Measurements from ENCODE around the gene MAN2A2.
"Not testable (repeated sequence)": the region's sequence is repeated elsewhere in the genome, so short reads cannot be mapped to it uniquely, and the experiment has no call there.

The MAN2A2 gene

DNA sequence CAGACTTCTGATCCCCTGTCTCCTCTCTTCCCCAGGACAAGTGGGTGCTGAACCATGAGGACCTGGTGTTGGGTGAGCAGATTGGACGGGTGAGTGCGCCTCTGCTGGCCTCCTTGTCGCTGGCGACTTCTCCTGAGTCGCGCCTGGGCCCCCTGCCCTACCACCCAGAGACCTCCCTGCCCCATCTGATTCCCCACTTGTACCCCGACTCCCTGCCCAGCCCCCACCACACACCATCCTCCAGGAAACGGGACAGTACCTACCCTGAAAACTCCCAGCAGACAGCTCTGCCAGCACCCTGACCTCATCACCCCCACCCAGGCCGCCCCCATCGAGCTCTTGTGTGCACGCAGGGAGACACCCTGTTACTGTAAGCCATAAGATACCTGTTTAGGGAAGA is 11.1 kb upstream of the MAN2A2 start:
- Histone ChIP-seq H3K4me3 (ENCODE audit: low read depth in 1 of 2, low read length in 2 of 2) (no peak overlapping the region), H3K9ac (ENCODE audit: low read depth in 1 of 2, low read length in 2 of 2) (no peak overlapping the region), H3K27ac (ENCODE audit: low read depth, low read length) (no peak overlapping the region), H3K4me1 (ENCODE audit: control insufficient read depth in 1 of 2, insufficient read depth in 2 of 2, low read length in 2 of 2) (no peaks in the 10 kb centered on the region), H3K36me3 (ENCODE audit: control insufficient read depth in 1 of 2, insufficient read depth in 2 of 2, low read length in 2 of 2) (peaks cover 6 to 37% of the 10 kb centered on the region in 2 donors), H3K9me3 (ENCODE audit: control insufficient read depth in 1 of 2, low read length in 2 of 2) (no peaks in the 10 kb centered on the region), H3K27me3 (ENCODE audit: control insufficient read depth in 1 of 2, insufficient read depth in 2 of 2, low read length in 2 of 2) (no peaks in the 10 kb centered on the region)

DNA sequence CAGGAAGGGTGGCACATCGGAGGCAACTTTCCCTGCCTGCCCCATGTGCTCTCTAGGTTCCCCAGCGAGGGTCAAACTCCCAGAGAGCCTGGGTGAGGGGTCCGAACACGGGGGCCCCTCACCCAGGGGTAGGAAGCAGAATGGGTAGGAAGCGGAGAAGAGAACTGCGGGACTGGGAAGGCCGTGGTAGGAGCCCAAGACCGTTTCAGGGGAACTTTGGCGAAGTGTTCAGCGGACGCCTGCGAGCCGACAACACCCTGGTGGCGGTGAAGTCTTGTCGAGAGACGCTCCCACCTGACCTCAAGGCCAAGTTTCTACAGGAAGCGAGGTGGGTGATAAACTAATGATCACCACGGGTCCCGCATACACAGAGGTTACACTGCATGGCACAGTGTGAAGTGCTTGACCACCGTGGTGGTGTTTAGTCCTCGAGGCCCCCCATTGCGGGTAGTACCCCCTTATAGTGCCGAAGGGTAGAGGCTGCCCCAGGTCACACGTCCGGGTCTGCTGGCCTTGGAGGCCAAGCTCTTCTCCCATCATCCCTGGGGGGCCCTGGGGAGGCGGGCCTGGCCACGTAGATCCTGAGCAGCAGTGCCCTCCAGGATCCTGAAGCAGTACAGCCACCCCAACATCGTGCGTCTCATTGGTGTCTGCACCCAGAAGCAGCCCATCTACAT is 10.5 kb upstream of the MAN2A2 start:
- Histone ChIP-seq H3K9me3 (ENCODE audit: control insufficient read depth in 1 of 2, low read length in 2 of 2) (no peaks in the 10 kb centered on the region), H3K36me3 (ENCODE audit: control insufficient read depth in 1 of 2, insufficient read depth in 2 of 2, low read length in 2 of 2) (peaks cover 6 to 37% of the 10 kb centered on the region in 2 donors), H3K9ac (ENCODE audit: low read depth in 1 of 2, low read length in 2 of 2) (no peak overlapping the region), H3K27me3 (ENCODE audit: control insufficient read depth in 1 of 2, insufficient read depth in 2 of 2, low read length in 2 of 2) (no peaks in the 10 kb centered on the region), H3K4me1 (ENCODE audit: control insufficient read depth in 1 of 2, insufficient read depth in 2 of 2, low read length in 2 of 2) (no peaks in the 10 kb centered on the region), H3K27ac (ENCODE audit: low read depth, low read length) (no peak overlapping the region), H3K4me3 (ENCODE audit: low read depth in 1 of 2, low read length in 2 of 2) (no peak overlapping the region)

DNA sequence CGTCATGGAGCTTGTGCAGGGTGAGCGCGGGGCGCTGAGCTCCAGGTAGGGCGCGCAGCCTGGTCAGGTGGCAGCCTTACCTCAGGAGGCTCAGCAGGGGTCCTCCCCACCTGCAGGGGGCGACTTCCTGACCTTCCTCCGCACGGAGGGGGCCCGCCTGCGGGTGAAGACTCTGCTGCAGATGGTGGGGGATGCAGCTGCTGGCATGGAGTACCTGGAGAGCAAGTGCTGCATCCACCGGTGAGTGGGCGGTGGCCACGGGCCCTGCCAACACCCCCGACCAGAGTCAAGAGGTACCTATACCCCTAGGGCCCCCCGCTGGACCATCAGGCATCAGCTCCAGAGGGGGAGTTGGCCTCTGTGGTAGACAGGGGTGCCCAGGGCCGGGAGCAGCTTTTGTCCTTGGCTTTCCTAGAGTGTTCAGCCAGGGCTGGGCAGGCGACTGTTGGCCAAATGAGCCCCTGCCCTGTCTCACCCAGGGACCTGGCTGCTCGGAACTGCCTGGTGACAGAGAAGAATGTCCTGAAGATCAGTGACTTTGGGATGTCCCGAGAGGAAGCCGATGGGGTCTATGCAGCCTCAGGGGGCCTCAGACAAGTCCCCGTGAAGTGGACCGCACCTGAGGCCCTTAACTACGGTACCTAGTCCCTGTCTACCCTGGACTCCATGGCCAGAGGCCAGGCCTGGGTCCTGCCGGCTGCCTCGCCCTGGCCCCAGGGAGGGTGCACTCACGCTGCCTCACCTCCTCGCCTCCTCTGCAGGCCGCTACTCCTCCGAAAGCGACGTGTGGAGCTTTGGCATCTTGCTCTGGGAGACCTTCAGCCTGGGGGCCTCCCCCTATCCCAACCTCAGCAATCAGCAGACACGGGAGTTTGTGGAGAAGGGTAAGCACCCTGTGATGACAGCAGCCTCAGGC is 9.7 kb upstream of the MAN2A2 start:
- H3K36me3 ChIP-seq (ENCODE audit: control insufficient read depth in 1 of 2, insufficient read depth in 2 of 2, low read length in 2 of 2), result peaks cover 6 to 37% of the 10 kb centered on the region in 2 donors
- H3K9ac ChIP-seq (ENCODE audit: low read depth in 1 of 2, low read length in 2 of 2), result no peak overlapping the region
- no peak overlapping the region for H3K27ac ChIP-seq (ENCODE audit: low read depth, low read length)
- H3K4me1 ChIP-seq (ENCODE audit: control insufficient read depth in 1 of 2, insufficient read depth in 2 of 2, low read length in 2 of 2), result no peaks in the 10 kb centered on the region
- no peak overlapping the region for H3K4me3 ChIP-seq (ENCODE audit: low read depth in 1 of 2, low read length in 2 of 2)
- H3K9me3 ChIP-seq (ENCODE audit: control insufficient read depth in 1 of 2, low read length in 2 of 2), result no peaks in the 10 kb centered on the region
- no peaks in the 10 kb centered on the region for H3K27me3 ChIP-seq (ENCODE audit: control insufficient read depth in 1 of 2, insufficient read depth in 2 of 2, low read length in 2 of 2)

DNA sequence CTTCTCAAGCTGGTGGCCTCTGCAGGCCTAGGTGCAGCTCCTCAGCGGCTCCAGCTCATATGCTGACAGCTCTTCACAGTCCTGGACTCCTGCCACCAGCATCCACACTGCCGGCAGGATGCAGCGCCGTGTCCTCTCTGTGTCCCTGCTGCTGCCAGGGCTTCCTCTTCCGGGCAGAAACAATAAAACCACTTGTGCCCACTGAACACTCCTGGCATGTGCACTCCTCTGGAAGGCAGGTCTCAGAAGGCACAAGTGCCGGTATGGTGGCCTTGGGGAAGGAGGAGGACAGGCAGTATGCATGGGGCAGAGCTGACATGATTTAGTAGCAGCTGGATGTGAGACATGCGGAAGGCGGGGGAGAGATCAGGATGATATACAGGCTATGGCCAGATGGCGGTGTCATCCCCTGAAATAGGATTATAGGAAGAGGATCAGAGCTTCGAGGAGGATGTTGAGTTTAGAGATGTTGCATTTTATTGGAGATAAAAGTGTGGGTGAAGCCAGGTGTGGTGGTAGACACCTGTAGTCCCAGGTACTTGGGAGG is 7.5 kb upstream of the MAN2A2 start:
- Histone ChIP-seq H3K27ac (ENCODE audit: low read depth, low read length) (no peak overlapping the region), H3K4me1 (ENCODE audit: control insufficient read depth in 1 of 2, insufficient read depth in 2 of 2, low read length in 2 of 2) (no peaks in the 10 kb centered on the region), H3K9me3 (ENCODE audit: control insufficient read depth in 1 of 2, low read length in 2 of 2) (no peaks in the 10 kb centered on the region), H3K27me3 (ENCODE audit: control insufficient read depth in 1 of 2, insufficient read depth in 2 of 2, low read length in 2 of 2) (no peaks in the 10 kb centered on the region), H3K9ac (ENCODE audit: low read depth in 1 of 2, low read length in 2 of 2) (no peak overlapping the region), H3K4me3 (ENCODE audit: low read depth in 1 of 2, low read length in 2 of 2) (no peak overlapping the region), H3K36me3 (ENCODE audit: control insufficient read depth in 1 of 2, insufficient read depth in 2 of 2, low read length in 2 of 2) (peaks cover 1 to 28% of the 10 kb centered on the region in 2 donors)

DNA sequence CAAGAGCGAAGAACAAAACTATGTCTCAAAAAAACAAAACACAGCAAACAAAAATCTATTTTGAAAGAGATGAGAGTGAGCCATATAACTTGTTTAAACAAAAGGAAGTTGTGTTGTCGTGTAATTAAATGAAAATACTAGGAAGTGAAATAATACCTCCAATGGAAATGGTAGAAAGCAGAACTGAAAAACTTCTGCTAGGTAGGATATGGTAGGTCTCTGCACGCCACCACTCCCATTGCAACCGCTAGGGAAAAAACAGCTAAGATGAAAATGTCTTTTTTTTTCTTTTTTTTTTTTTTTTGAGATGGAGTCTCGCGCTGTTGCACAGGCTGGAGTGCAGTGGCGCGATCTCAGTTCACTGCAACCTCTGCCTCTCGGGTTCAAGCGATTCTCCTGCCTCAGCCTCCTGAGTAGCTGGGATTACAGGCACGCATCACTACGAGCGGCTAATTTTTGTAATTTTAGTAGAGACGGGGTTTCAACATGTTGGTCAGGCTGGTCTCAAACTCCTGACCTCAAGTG is 5.9 kb upstream of the MAN2A2 start:
- H3K9ac ChIP-seq (ENCODE audit: low read depth in 1 of 2, low read length in 2 of 2); H3K27ac ChIP-seq (ENCODE audit: low read depth, low read length): not testable (repeated sequence)

DNA sequence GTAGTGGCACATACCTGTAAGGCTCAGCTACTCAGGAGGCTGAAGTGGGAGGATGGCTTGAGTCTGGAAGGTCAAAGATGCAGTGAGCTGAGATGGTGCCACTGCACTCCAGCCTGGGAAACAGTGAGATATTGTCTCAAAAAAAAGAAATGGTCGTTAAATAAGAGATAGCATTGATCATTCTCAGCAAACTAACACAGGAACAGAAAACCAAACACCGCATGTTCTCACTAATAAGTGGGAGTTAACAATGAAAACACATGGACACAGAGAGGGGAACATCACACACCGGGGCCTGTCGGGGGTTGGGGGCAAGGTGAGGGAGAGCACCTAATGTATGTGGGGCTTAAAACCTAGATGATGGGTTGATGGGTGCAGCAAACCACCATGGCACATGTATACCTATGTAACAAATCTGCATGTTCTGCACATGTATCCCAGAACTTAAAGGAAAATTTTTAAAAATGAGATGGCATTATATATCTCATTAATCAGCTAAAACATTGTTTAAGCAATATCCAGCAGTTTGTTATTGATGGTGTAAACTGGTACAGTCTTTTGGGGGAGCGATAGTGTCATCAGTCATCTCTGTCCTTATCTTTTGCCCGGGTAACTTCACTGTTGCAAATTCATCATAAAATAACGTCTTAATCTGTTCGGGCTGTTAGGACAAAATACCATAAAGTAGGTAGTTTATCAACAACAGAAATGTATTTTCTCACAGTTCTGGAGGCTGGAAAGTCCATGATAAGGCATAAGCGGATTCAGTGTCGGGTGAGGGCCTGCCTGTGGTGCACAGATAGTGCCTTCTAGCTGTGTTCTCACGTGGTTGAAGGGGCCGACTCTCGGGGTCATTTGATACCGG is 1.7 kb upstream of the MAN2A2 start:
- Histone ChIP-seq H3K27ac (ENCODE audit: low read depth, low read length) (no peak overlapping the region), H3K9ac (ENCODE audit: low read depth in 1 of 2, low read length in 2 of 2) (peak overlapping the region; percentile 61 to 80), H3K9me3 (ENCODE audit: control insufficient read depth in 1 of 2, low read length in 2 of 2) (no peaks in the 10 kb centered on the region), H3K4me1 (ENCODE audit: control insufficient read depth in 1 of 2, insufficient read depth in 2 of 2, low read length in 2 of 2) (peaks cover 14 to 15% of the 10 kb centered on the region in 2 donors), H3K36me3 (ENCODE audit: control insufficient read depth in 1 of 2, insufficient read depth in 2 of 2, low read length in 2 of 2) (peaks cover 12 to 17% of the 10 kb centered on the region in 2 donors), H3K4me3 (ENCODE audit: low read depth in 1 of 2, low read length in 2 of 2) (peak overlapping the region; percentile 65 to 76), H3K27me3 (ENCODE audit: control insufficient read depth in 1 of 2, insufficient read depth in 2 of 2, low read length in 2 of 2) (no peaks in the 10 kb centered on the region)

More for the DNA sequence above, 5.9 kb upstream of the MAN2A2 start:
- not testable (repeated sequence) for H3K4me3 ChIP-seq (ENCODE audit: low read depth in 1 of 2, low read length in 2 of 2); H3K9me3 ChIP-seq (ENCODE audit: control insufficient read depth in 1 of 2, low read length in 2 of 2); H3K4me1 ChIP-seq (ENCODE audit: control insufficient read depth in 1 of 2, insufficient read depth in 2 of 2, low read length in 2 of 2); H3K27me3 ChIP-seq (ENCODE audit: control insufficient read depth in 1 of 2, insufficient read depth in 2 of 2, low read length in 2 of 2)
- peaks cover 0 to 23% of the 10 kb centered on the region in 2 donors for H3K36me3 ChIP-seq (ENCODE audit: control insufficient read depth in 1 of 2, insufficient read depth in 2 of 2, low read length in 2 of 2)

DNA sequence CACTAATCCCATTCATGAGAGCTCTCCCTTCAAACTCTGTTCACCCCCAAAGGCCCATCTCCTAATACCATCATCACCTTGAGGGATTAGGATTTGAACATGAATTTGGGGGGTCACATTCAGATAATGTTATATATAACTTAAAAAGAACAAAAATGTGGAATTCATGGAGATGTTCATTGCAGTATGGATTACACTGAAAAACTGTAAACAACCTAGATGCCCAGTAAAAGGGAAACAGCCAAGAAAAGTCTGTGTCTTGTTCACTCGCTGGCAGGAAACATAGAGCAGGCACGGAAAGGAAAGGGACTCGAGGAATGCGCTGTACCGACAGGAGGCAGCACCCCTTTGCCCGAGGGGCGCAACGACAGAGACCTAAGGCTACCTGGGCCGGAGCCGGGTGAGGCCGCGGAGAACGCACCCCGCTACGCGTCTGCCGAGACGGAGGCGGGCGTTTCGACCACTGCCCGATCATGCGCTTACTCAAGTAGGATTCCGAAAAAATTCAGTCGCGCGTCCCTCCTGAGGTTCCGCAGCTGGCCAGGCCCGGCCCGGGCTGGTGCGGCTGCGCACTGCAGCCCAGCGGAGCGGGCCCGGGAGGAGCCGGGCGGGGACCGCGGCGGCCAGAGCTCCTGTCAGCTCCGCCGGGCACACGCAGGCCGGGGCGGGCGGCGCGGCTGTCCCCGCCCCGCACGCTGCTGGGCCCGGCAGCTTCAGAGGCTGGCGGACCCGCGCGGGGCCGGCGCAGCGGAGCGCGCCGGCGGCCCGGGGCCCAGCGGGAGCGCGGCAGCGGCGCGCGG is 862 bp upstream of the MAN2A2 start:
- no peaks in the 10 kb centered on the region for H3K27me3 ChIP-seq (ENCODE audit: control insufficient read depth in 1 of 2, insufficient read depth in 2 of 2, low read length in 2 of 2)
- peak overlapping the region; percentile 65 to 76 for H3K4me3 ChIP-seq (ENCODE audit: low read depth in 1 of 2, low read length in 2 of 2)
- peaks cover 14 to 15% of the 10 kb centered on the region in 2 donors for H3K4me1 ChIP-seq (ENCODE audit: control insufficient read depth in 1 of 2, insufficient read depth in 2 of 2, low read length in 2 of 2)
- H3K9me3 ChIP-seq (ENCODE audit: control insufficient read depth in 1 of 2, low read length in 2 of 2), result no peaks in the 10 kb centered on the region
- peak overlapping the region; percentile 61 to 80 for H3K9ac ChIP-seq (ENCODE audit: low read depth in 1 of 2, low read length in 2 of 2)
- peaks cover 21 to 25% of the 10 kb centered on the region in 2 donors for H3K36me3 ChIP-seq (ENCODE audit: control insufficient read depth in 1 of 2, insufficient read depth in 2 of 2, low read length in 2 of 2)
- H3K27ac ChIP-seq (ENCODE audit: low read depth, low read length), result peak overlapping the region; percentile 91

DNA sequence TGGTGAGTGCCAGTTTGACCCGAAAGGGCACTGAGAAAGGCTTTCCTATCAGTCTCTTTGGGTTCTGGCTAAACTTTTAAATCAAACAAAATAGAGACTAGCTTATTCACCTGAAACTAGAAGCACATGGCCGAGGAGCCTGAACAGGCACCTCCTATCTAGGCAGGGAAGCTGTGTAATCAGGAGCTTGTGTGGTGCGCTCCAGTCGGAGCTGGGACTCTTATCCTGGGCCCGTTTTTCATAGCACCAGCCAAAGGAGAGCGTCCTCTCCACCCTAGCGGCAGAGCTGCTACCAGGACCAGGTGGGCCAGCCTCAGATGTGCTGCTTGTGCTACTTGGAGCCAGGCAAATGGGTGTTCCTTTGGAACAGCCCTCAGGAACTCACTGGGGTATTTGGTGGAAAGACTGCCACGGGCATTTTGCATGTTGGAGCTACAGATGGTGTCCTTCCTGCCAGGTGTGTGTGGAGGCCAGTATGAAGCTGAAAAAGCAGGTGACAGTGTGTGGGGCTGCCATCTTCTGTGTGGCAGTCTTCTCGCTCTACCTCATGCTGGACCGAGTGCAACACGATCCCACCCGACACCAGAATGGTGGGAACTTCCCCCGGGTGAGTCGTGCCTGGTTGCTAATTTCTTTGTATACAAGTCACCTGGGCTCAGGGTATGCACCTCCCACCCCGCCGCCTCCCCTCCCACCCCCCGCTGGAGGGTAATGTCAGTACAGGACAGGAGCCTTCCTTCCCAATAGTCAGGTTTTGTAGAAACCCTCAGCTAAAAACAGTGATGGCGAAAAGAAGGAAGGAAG is 833 bp downstream of the MAN2A2 start:
- no peak overlapping the region for H3K27ac ChIP-seq (ENCODE audit: low read depth, low read length)
- peak overlapping the region; percentile 64 to 79 for H3K9ac ChIP-seq (ENCODE audit: low read depth in 1 of 2, low read length in 2 of 2)
- peaks cover 28 to 38% of the 10 kb centered on the region in 2 donors for H3K36me3 ChIP-seq (ENCODE audit: control insufficient read depth in 1 of 2, insufficient read depth in 2 of 2, low read length in 2 of 2)
- no peaks in the 10 kb centered on the region for H3K27me3 ChIP-seq (ENCODE audit: control insufficient read depth in 1 of 2, insufficient read depth in 2 of 2, low read length in 2 of 2)
- H3K4me1 ChIP-seq (ENCODE audit: control insufficient read depth in 1 of 2, insufficient read depth in 2 of 2, low read length in 2 of 2), result peaks cover 14 to 15% of the 10 kb centered on the region in 2 donors
- H3K9me3 ChIP-seq (ENCODE audit: control insufficient read depth in 1 of 2, low read length in 2 of 2), result no peaks in the 10 kb centered on the region
- H3K4me3 ChIP-seq (ENCODE audit: low read depth in 1 of 2, low read length in 2 of 2), result peak overlapping the region; percentile 63 to 71

Measured in duodenal mucosa (tissue), 2 donors.